Psoas muscle (tissue), 8 donors: Measurements from ENCODE around the gene KCNE2. TPM values are rescaled to one million over a fixed set of nuclear protein-coding genes. Genes with fewer than 3 reads are reported as not detected.
"Not testable (repeated sequence)": the region's sequence is repeated elsewhere in the genome, so short reads cannot be mapped to it uniquely, and the experiment has no call there.

Experiments
- ATAC-seq, 4 donors: fragments of 200-7000 bp; cut with Tn5 transposase; one replicate each; pipeline ENCODE4 v1.9.1; 2020; ENCODE audit warnings: moderate library complexity in 3 of 4, mild to moderate bottlenecking in 2 of 4
- DNase-seq, 2 donors: peaks; one replicate each; pipeline ENCODE4 v3.0.0-alpha.2; 2020
- H3K27ac ChIP-seq: fragments of 200-600 bp; one replicate; pipeline ENCODE4 v1.8.0; 2022
- H3K27me3 ChIP-seq, 3 donors: fragments of 200-600 bp in 1 of 3; one replicate each; pipeline versions ENCODE4 v1.6.1 to v1.8.0; 2013 to 2022; ENCODE audit warnings: low read length in 2 of 3, mild to moderate bottlenecking in 2 of 3, moderate library complexity in 1 of 3; ENCODE audit not compliant: insufficient read depth in 3 of 3
- H3K36me3 ChIP-seq, 2 donors: fragments of 200-600 bp in 1 of 2; one replicate each; pipeline versions ENCODE4 v1.6.1 to v1.8.0; 2013 to 2022; ENCODE audit warnings: low read depth in 1 of 2, mild to moderate bottlenecking in 1 of 2, moderate library complexity in 1 of 2; ENCODE audit not compliant: insufficient read depth in 1 of 2
- H3K4me1 ChIP-seq: fragments of 200-600 bp; one replicate; pipeline ENCODE4 v1.8.0; 2022
- H3K4me3 ChIP-seq: fragments of 200-600 bp; one replicate; pipeline ENCODE4 v1.8.0; 2022; ENCODE audit warnings: mild to moderate bottlenecking
- H3K9me3 ChIP-seq: fragments of 200-600 bp; one replicate; pipeline ENCODE4 v1.8.0; 2022
- CTCF ChIP-seq: fragments of 200-600 bp; IDR thresholded peaks from one replicate; pipeline ENCODE4 v1.8.0; 2022; ENCODE audit warnings: antibody characterized with exemption
- WGBS, 3 donors: extraction: QIAGEN DNeasy Blood & Tissue Kit; methylation state at CpG; one replicate each; pipeline versions ENCODE4 v1.1.6 to v1.1.7; 2013; 5-methylcytosine and 5-hydroxymethylcytosine counted together
- intact Hi-C, 2 donors: fragments of 100-400 bp; cut with DNase I; formaldehyde crosslinking; loops; one replicate each; pipeline versions ENCODE4 v1.11.0 to v1.14.2; 2022
- polyA plus RNA-seq, 3 donors: library from polyadenylated mRNA; stranded (reverse); fragments of 200-250 nt; gene quantifications; one replicate each; pipeline ENCODE4 v1.2.3, GENCODE V29; 2013
- total RNA-seq, 4 donors: library from RNA; stranded (reverse); fragmentation: NEBNext Ultra II Directional in 2 of 4; extraction: Animal tissue kit (Norgen Biotek cat#: 25700) in 2 of 4; gene quantifications; one replicate each; pipeline versions ENCODE4 v1.2.1 to v1.2.4, GENCODE V29; 2021 to 2023
- donor health status: healthy with polysubstance abuse.
- donor health status: DM: no; HTN: no; CAD: no; lungs with moderate emphysema.
- donor health status: Bipolar disorder and iron deficiency.
- donor health status: healthy.
- donor health status: DM: yes; HTN: yes; CAD: no.
- donor health status: DM: no; HTN: no; CAD: no.
- donor health status: DM: no; HTN: no; CAD: no.
- donor health status: DM: yes; HTN: yes; CAD: no.

Gene KCNE2
- total and polyA plus RNA-seq, 7 donors: 0.12 to 0.95 (median 0.41) TPM; not detected in 1

- intact Hi-C loops: no loop called here
- WGBS, 3 donors: 61 to 73% (median 62%) methylated on average over 3 of the region's 3 CpGs
Observed at GRCh38 chr21:34367320-34367935, 3.6 kb downstream of the KCNE2 start.

GRCh38 chr21:34369741-34370140 lies 5.9 kb downstream of the KCNE2 start:
- Histone ChIP-seq H3K4me3 (no peak overlapping the region), H3K27me3 (no peaks in the 10 kb centered on the region), H3K9me3 (no peaks in the 10 kb centered on the region), H3K36me3 (no peaks in the 10 kb centered on the region), H3K27ac (no peak overlapping the region), H3K4me1 (no peaks in the 10 kb centered on the region)
- DNase-seq: no peak
- intact Hi-C loops: no loop called here
- WGBS, 3 donors: 25 to 48% (median 33%) methylated on average over 1 of the region's 1 CpG
- no peak for TF ChIP-seq CTCF
- ATAC-seq: no peak

More at GRCh38 chr21:34367320-34367935, 3.6 kb downstream of the KCNE2 start:
- DNase-seq: no peak
- Histone ChIP-seq H3K36me3 (no peaks in the 10 kb centered on the region), H3K27ac (no peak overlapping the region), H3K27me3 (no peaks in the 10 kb centered on the region), H3K9me3 (no peaks in the 10 kb centered on the region), H3K4me3 (no peak overlapping the region), H3K4me1 (no peaks in the 10 kb centered on the region)
- TF ChIP-seq CTCF: peak; percentile 64
- ATAC-seq: peak in 3 of 4 donors; percentile 37 to 73 (median 67)

GRCh38 chr21:34372321-34372720 lies 8.5 kb downstream of the KCNE2 start:
- ATAC-seq: no peak
- Histone ChIP-seq H3K27ac (no peak overlapping the region), H3K9me3 (no peaks in the 10 kb centered on the region), H3K4me1 (no peaks in the 10 kb centered on the region), H3K4me3 (no peak overlapping the region), H3K27me3 (no peaks in the 10 kb centered on the region), H3K36me3 (no peaks in the 10 kb centered on the region)
- TF ChIP-seq CTCF: no peak
- intact Hi-C loops: no loop called here
- DNase-seq: no peak
- 79 to 96% (median 93%) methylated on average over 5 of the region's 5 CpGs for WGBS, 3 donors

GRCh38 chr21:34374462-34374861 lies 10.7 kb downstream of the KCNE2 start:
- H3K9me3 ChIP-seq, H3K27ac ChIP-seq, H3K4me3 ChIP-seq, H3K4me1 ChIP-seq, H3K27me3 ChIP-seq, H3K36me3 ChIP-seq, DNase-seq, intact Hi-C loops: not testable (repeated sequence)
- ATAC-seq: peak in 2 of 4 donors; percentile 48 to 62
- no CpG with 5 or more reads among the region's 8 CpGs for WGBS, 3 donors

- WGBS, 3 donors: no CpG with 5 or more reads among the region's 49 CpGs
- H3K27me3 ChIP-seq, H3K9me3 ChIP-seq, H3K36me3 ChIP-seq, H3K4me3 ChIP-seq, DNase-seq, H3K4me1 ChIP-seq, H3K27ac ChIP-seq, intact Hi-C loops: not testable (repeated sequence)
- peak; percentile 93 to 96 (median 96) for ATAC-seq
Observed at GRCh38 chr21:34374940-34375618, 11.3 kb downstream of the KCNE2 start, which contains the start of gene SMIM11. Gene SMIM11, plus strand, starts transcription at chr21:34375507. Its CDS starts 3,998 bp downstream, at chr21:34379505.

- H3K36me3 ChIP-seq, H3K9me3 ChIP-seq, H3K4me3 ChIP-seq, intact Hi-C loops, H3K27ac ChIP-seq, H3K4me1 ChIP-seq, H3K27me3 ChIP-seq, DNase-seq: not testable (repeated sequence)
- no CpG with 5 or more reads among the region's 33 CpGs for WGBS, 3 donors
- peak; percentile 69 to 76 (median 72) for ATAC-seq
Observed at GRCh38 chr21:34375619-34375972, 11.8 kb downstream of the KCNE2 start.

GRCh38 chr21:34383138-34383537 lies 19.3 kb downstream of the KCNE2 start:
- H3K27ac ChIP-seq, intact Hi-C loops, H3K4me1 ChIP-seq, H3K9me3 ChIP-seq, H3K36me3 ChIP-seq, DNase-seq, ATAC-seq, H3K27me3 ChIP-seq, H3K4me3 ChIP-seq: not testable (repeated sequence)
- WGBS, 3 donors: no CpG with 5 or more reads among the region's 2 CpGs

GRCh38 chr21:34383724-34384415 lies 20.1 kb downstream of the KCNE2 start:
- intact Hi-C loops, DNase-seq, H3K4me3 ChIP-seq, ATAC-seq, H3K4me1 ChIP-seq, H3K27ac ChIP-seq, H3K27me3 ChIP-seq, H3K9me3 ChIP-seq, H3K36me3 ChIP-seq: not testable (repeated sequence)
- WGBS, 3 donors: no CpG with 5 or more reads among the region's 14 CpGs
